Activated CD4-positive, alpha-beta T cell treated with anti-CD3 and anti-CD28 coated beads, Interleukin-10, Interleukin-2, amounts not matched to agents 100 ng/mL and 50 ng/mL, durations not matched to agents 16 hours and 8 hours (primary cell): ENCODE measurements around the gene TRIM65.
"Not testable (repeated sequence)": the region's sequence is repeated elsewhere in the genome, so short reads cannot be mapped to it uniquely, and the experiment has no call there.

Experiments used
- DNase-seq: peaks from one replicate; pipeline ENCODE4 v3.0.0-alpha.2; 2020

Gene TRIM65

GRCh38 chr17:75875182-75875939 is 21.4 kb downstream of the TRIM65 start:
- no peak for DNase-seq

- no peak for DNase-seq
Measured at GRCh38 chr17:75874323-75875181, 22.2 kb downstream of the TRIM65 start.

GRCh38 chr17:75873587-75874322 is 23.0 kb downstream of the TRIM65 start:
- DNase-seq: no peak

GRCh38 chr17:75872434-75873351 is 24.1 kb downstream of the TRIM65 start:
- DNase-seq: peak; percentile 62

- DNase-seq: not testable (repeated sequence)
Measured at GRCh38 chr17:75870228-75870627, 26.5 kb downstream of the TRIM65 start.

GRCh38 chr17:75869282-75870141 is 27.2 kb downstream of the TRIM65 start:
- no peak for DNase-seq

GRCh38 chr17:75868730-75869281 is 27.9 kb downstream of the TRIM65 start:
- DNase-seq: not testable (repeated sequence)

GRCh38 chr17:75865404-75866188 is 31.2 kb downstream of the TRIM65 start:
- not testable (repeated sequence) for DNase-seq

- DNase-seq: peak; percentile 61
Measured at GRCh38 chr17:75864887-75865286, 31.9 kb downstream of the TRIM65 start.

- peak; percentile 88 for DNase-seq
Measured at GRCh38 chr17:75864448-75864871, 32.3 kb downstream of the TRIM65 start.

GRCh38 chr17:75861927-75862317 is 34.8 kb downstream of the TRIM65 start:
- no peak for DNase-seq

- not testable (repeated sequence) for DNase-seq
Measured at GRCh38 chr17:75859358-75859757, 37.4 kb downstream of the TRIM65 start.

GRCh38 chr17:75856062-75856756 is 40.5 kb downstream of the TRIM65 start:
- peak; percentile 61 for DNase-seq

GRCh38 chr17:75855310-75856061 is 41.3 kb downstream of the TRIM65 start, which contains the start of gene WBP2:
WBP2 (minus strand) TSS chr17:75855335; CDS start chr17:75855297, 38 bp downstream.
- peak; percentile 99 for DNase-seq

- no peak for DNase-seq
Measured at GRCh38 chr17:75854881-75855309, 41.9 kb downstream of the TRIM65 start.

GRCh38 chr17:75854101-75854748 is 42.5 kb downstream of the TRIM65 start:
- DNase-seq: no peak

- DNase-seq: no peak
Measured at GRCh38 chr17:75853433-75853832, 43.3 kb downstream of the TRIM65 start.

GRCh38 chr17:75851693-75851991 is 45.1 kb downstream of the TRIM65 start:
- not testable (repeated sequence) for DNase-seq
